Measurements from ENCODE around the gene MND1. TPM values are rescaled to one million over a fixed set of nuclear protein-coding genes. Genes with fewer than 3 reads are reported as not detected.

MND1 gene
- total and polyA plus RNA-seq, 2 of the 8 experiments (the other 6 are each of a cell fraction or from before 2014, with no cell fraction given): 4.4 to 26.2 TPM

- TF ChIP-seq CHD7 (IDR thresholded peaks at IDR 0.05; ENCODE audit: insufficient replicate concordance, low read length) (no peak), JUND (IDR thresholded peaks at IDR 0.05; ENCODE audit: low read length) (no peak), CTBP2 (IDR thresholded peaks at IDR 0.05; ENCODE audit: borderline replicate concordance, insufficient read depth, insufficient read length, low read length) (no peak), CBX8 (IDR thresholded peaks at IDR 0.05; ENCODE audit: borderline replicate concordance, low read depth, low read length) (no peak), SP1 (IDR thresholded peaks at IDR 0.05; ENCODE audit: low read depth, low read length) (no peak), JUN (IDR thresholded peaks at IDR 0.05; ENCODE audit: low read depth, low read length) (no peak)
These were observed 1.5 kb downstream of the MND1 start (continued) for GRCh38 chr4:153346031-153346430.

All from H1 (cell line).